Parathyroid adenoma (tissue), 2 donors: ENCODE data around the gene KIF1A.

Experiments used
- H2AFZ ChIP-seq: fragments of 300-600 bp; sonication (generic); one replicate; pipeline ENCODE4 v1.7.0; 2017; ENCODE audit warnings: antibody characterized with exemption, mild to moderate bottlenecking
- H3K27ac ChIP-seq: fragments of 300-600 bp; sonication (generic); one replicate; pipeline ENCODE4 v1.7.0; 2017
- H3K27me3 ChIP-seq: fragments of 300-600 bp; sonication (generic); one replicate; pipeline ENCODE4 v1.7.0; 2017; ENCODE audit warnings: low read length; ENCODE audit not compliant: control insufficient read depth, insufficient read depth
- H3K36me3 ChIP-seq: fragments of 300-600 bp; sonication (generic); one replicate; pipeline ENCODE4 v1.7.0; 2017; ENCODE audit warnings: low read length; ENCODE audit not compliant: control insufficient read depth, insufficient read depth
- H3K4me1 ChIP-seq: fragments of 300-600 bp; sonication (generic); one replicate; pipeline ENCODE4 v1.7.0; 2017; ENCODE audit warnings: control low read depth
- H3K4me2 ChIP-seq: fragments of 300-600 bp; sonication (generic); one replicate; pipeline ENCODE4 v1.7.0; 2017; ENCODE audit warnings: low read length
- H3K4me3 ChIP-seq: fragments of 300-600 bp; sonication (generic); one replicate; pipeline ENCODE4 v1.7.0; 2017; ENCODE audit warnings: low read depth, low read length
- H3K79me2 ChIP-seq: fragments of 300-600 bp; sonication (generic); one replicate; pipeline ENCODE4 v1.7.0; 2017; ENCODE audit warnings: control low read depth
- H3K9ac ChIP-seq: fragments of 300-600 bp; sonication (generic); one replicate; pipeline ENCODE4 v1.7.0; 2017; ENCODE audit warnings: mild to moderate bottlenecking
- H3K9me3 ChIP-seq: fragments of 300-600 bp; sonication (generic); one replicate; pipeline ENCODE4 v1.7.0; 2017; ENCODE audit warnings: low read length; ENCODE audit not compliant: control insufficient read depth
- TF ChIP-seq, protein P1 (sequence below): fragments of 300-600 bp; sonication (generic); IDR thresholded peaks from one replicate; pipeline ENCODE4 v1.7.0; 2017; ENCODE audit warnings: antibody characterized with exemption, mild to moderate bottlenecking
- donor health status: primary hyperparathyroidism.

Gene KIF1A

GRCh38 chr2:240851078-240851991, 31.3 kb upstream of the KIF1A start:
- Histone ChIP-seq H3K36me3 (no peaks in the 10 kb centered on the region), H3K4me3 (no peak overlapping the region), H3K79me2 (no peaks in the 10 kb centered on the region), H3K9ac (no peak overlapping the region), H3K27ac (no peak overlapping the region), H2AFZ (no peak overlapping the region), H3K9me3 (no peaks in the 10 kb centered on the region), H3K4me1 (no peaks in the 10 kb centered on the region), H3K4me2 (no peak overlapping the region), H3K27me3 (no peaks in the 10 kb centered on the region)
- TF ChIP-seq, protein P1, sequence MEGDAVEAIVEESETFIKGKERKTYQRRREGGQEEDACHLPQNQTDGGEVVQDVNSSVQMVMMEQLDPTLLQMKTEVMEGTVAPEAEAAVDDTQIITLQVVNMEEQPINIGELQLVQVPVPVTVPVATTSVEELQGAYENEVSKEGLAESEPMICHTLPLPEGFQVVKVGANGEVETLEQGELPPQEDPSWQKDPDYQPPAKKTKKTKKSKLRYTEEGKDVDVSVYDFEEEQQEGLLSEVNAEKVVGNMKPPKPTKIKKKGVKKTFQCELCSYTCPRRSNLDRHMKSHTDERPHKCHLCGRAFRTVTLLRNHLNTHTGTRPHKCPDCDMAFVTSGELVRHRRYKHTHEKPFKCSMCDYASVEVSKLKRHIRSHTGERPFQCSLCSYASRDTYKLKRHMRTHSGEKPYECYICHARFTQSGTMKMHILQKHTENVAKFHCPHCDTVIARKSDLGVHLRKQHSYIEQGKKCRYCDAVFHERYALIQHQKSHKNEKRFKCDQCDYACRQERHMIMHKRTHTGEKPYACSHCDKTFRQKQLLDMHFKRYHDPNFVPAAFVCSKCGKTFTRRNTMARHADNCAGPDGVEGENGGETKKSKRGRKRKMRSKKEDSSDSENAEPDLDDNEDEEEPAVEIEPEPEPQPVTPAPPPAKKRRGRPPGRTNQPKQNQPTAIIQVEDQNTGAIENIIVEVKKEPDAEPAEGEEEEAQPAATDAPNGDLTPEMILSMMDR, result peak; percentile 97

GRCh38 chr2:240850756-240851077, 30.7 kb upstream of the KIF1A start:
- no peak overlapping the region for H2AFZ ChIP-seq
- no peak overlapping the region for H3K4me3 ChIP-seq
- no peak overlapping the region for H3K27ac ChIP-seq
- no peaks in the 10 kb centered on the region for H3K79me2 ChIP-seq
- no peak overlapping the region for H3K9ac ChIP-seq
- H3K9me3 ChIP-seq, result no peaks in the 10 kb centered on the region
- no peak overlapping the region for H3K4me2 ChIP-seq
- no peaks in the 10 kb centered on the region for H3K36me3 ChIP-seq
- TF ChIP-seq, protein P1, result no peak
- no peaks in the 10 kb centered on the region for H3K27me3 ChIP-seq
- no peaks in the 10 kb centered on the region for H3K4me1 ChIP-seq

- Histone ChIP-seq H3K9ac (no peak overlapping the region), H3K27ac (no peak overlapping the region), H3K79me2 (no peaks in the 10 kb centered on the region), H3K9me3 (no peaks in the 10 kb centered on the region), H3K4me1 (no peaks in the 10 kb centered on the region), H3K4me3 (no peak overlapping the region), H3K27me3 (no peaks in the 10 kb centered on the region), H3K4me2 (no peak overlapping the region), H3K36me3 (no peaks in the 10 kb centered on the region), H2AFZ (no peak overlapping the region)
- TF ChIP-seq, protein P1, result no peak
Measured at GRCh38 chr2:240850026-240850425, 30.0 kb upstream of the KIF1A start.

- H2AFZ ChIP-seq, result no peak overlapping the region
- H3K27me3 ChIP-seq, result no peaks in the 10 kb centered on the region
- no peak overlapping the region for H3K9ac ChIP-seq
- H3K4me2 ChIP-seq, result no peak overlapping the region
- H3K27ac ChIP-seq, result no peak overlapping the region
- TF ChIP-seq, protein P1, result no peak
- no peaks in the 10 kb centered on the region for H3K36me3 ChIP-seq
- H3K4me1 ChIP-seq, result no peaks in the 10 kb centered on the region
- no peak overlapping the region for H3K4me3 ChIP-seq
- no peaks in the 10 kb centered on the region for H3K9me3 ChIP-seq
- H3K79me2 ChIP-seq, result no peaks in the 10 kb centered on the region
Measured at GRCh38 chr2:240848900-240849680, 29.1 kb upstream of the KIF1A start.
